HG02763 (cell line): ENCODE measurements around the gene HPS4.
"Not testable (repeated sequence)": the region's sequence is repeated elsewhere in the genome, so short reads cannot be mapped to it uniquely, and the experiment has no call there.

Experiments
- ATAC-seq: cut with Tn5 transposase; IDR thresholded peaks from one replicate; pipeline ENCODE4 v1.9.1; 2021; ENCODE audit warnings: mild to moderate bottlenecking, moderate library complexity; ENCODE audit not compliant: unreplicated experiment

HPS4 gene

GRCh38 chr22:26483439-26484359 is at the start of gene HPS4, which contains the start of gene SRRD:
TSS of gene HPS4 (minus strand) at chr22:26483783. CDS start at chr22:26481762, 2,021 bp downstream.
TSS of gene SRRD (plus strand) at chr22:26483877. CDS start at chr22:26483891, 14 bp downstream.
- peak; percentile 79 for ATAC-seq

GRCh38 chr22:26529345-26529744 is 45.8 kb upstream of the HPS4 start:
- no peak for ATAC-seq

- not testable (repeated sequence) for ATAC-seq
Measured at GRCh38 chr22:26528518-26528917, 44.9 kb upstream of the HPS4 start.

GRCh38 chr22:26527574-26528465 is 44.2 kb upstream of the HPS4 start:
- no peak for ATAC-seq

GRCh38 chr22:26527167-26527566 is 43.6 kb upstream of the HPS4 start:
- no peak for ATAC-seq

GRCh38 chr22:26525946-26526564 is 42.5 kb upstream of the HPS4 start:
- ATAC-seq = no peak

GRCh38 chr22:26524870-26525269 is 41.3 kb upstream of the HPS4 start:
- ATAC-seq = no peak

- no peak for ATAC-seq
Measured at GRCh38 chr22:26522592-26522991, 39.0 kb upstream of the HPS4 start.

- ATAC-seq = no peak
Measured at GRCh38 chr22:26522012-26522411, 38.4 kb upstream of the HPS4 start.

- no peak for ATAC-seq
Measured at GRCh38 chr22:26517429-26517828, 33.8 kb upstream of the HPS4 start.

GRCh38 chr22:26516503-26516902 is 32.9 kb upstream of the HPS4 start:
- no peak for ATAC-seq

- ATAC-seq = no peak
Measured at GRCh38 chr22:26515931-26516330, 32.3 kb upstream of the HPS4 start.

- ATAC-seq = no peak
Measured at GRCh38 chr22:26514419-26515161, 31.0 kb upstream of the HPS4 start.

- ATAC-seq = no peak
Measured at GRCh38 chr22:26513838-26514237, 30.3 kb upstream of the HPS4 start.

GRCh38 chr22:26512149-26512793 is 28.7 kb upstream of the HPS4 start, which contains the start of gene TFIP11:
TSS of gene TFIP11 (minus strand) at chr22:26512473. CDS start at chr22:26510272, 2,201 bp downstream.
- ATAC-seq = peak; percentile 88

- no peak for ATAC-seq
Measured at GRCh38 chr22:26508148-26508547, 24.6 kb upstream of the HPS4 start.

GRCh38 chr22:26503758-26504157 is 20.2 kb upstream of the HPS4 start:
- ATAC-seq = no peak

GRCh38 chr22:26502688-26503561 is 19.3 kb upstream of the HPS4 start:
- no peak for ATAC-seq

GRCh38 chr22:26501996-26502395 is 18.4 kb upstream of the HPS4 start:
- no peak for ATAC-seq
